ENCODE data around the gene IER5L.

IER5L gene

GRCh38 chr9:129126749-129127618 lies 51.1 kb downstream of the IER5L start:
- no peak overlapping the region for H3K4me3 ChIP-seq (ENCODE audit: low read depth, low read length)
- DNase-seq (ENCODE audit: low read depth): no peak

All from skeletal muscle cell (primary cell).